BJ (cell line): ENCODE data around the gene ONECUT3. TPM values are rescaled to one million over a fixed set of nuclear protein-coding genes. Genes with fewer than 3 reads are reported as not detected.
"Not testable (repeated sequence)": the region's sequence is repeated elsewhere in the genome, so short reads cannot be mapped to it uniquely, and the experiment has no call there.

Source experiments
- CTCF ChIA-PET: fragments of 350-600 bp; formaldehyde crosslinking; extraction: SDS; loops from one replicate; lab custom pipeline; 2021; ENCODE audit warnings: antibody characterized with exemption, inconsistent platforms; lab: Yijun Ruan, JAX
- POLR2A ChIA-PET: fragments of 300-600 bp; sonication (Branson Sonifier 250); formaldehyde crosslinking; extraction: SDS; loops from one replicate; lab custom pipeline; 2021; ENCODE audit warnings: antibody characterized with exemption; lab: Charles Lee
- DNase-seq: peaks from one replicate; pipeline ENCODE4 v3.0.0-alpha.2; 2011; ENCODE audit warnings: low read depth
- H3K27me3 ChIP-seq: 2 replicates; pipeline ENCODE4 v1.6.0; 2011; ENCODE audit warnings: low read length; ENCODE audit not compliant: control insufficient read depth, insufficient read depth
- H3K36me3 ChIP-seq: 2 replicates; pipeline ENCODE4 v1.5.1; 2011; ENCODE audit warnings: low read length; ENCODE audit not compliant: control insufficient read depth, insufficient read depth
- H3K4me3 ChIP-seq: 2 replicates; pipeline ENCODE4 v1.5.1; 2011; ENCODE audit warnings: low read depth, mild to moderate bottlenecking, control low read depth, low read length
- CTCF ChIP-seq: IDR thresholded peaks from 2 replicates; pipeline ENCODE4 v1.5.1; 2011; ENCODE audit warnings: low read depth, mild to moderate bottlenecking, control low read depth, inconsistent platforms, low read length, moderate library complexity; ENCODE audit not compliant: insufficient read depth
- polyA minus RNA-seq: library from RNA; depleted of rRNA, polyadenylated mRNA; stranded (reverse); fragments of >200 nt; gene quantifications from 2 replicates; pipeline ENCODE4 v1.2.3, GENCODE V29; 2011; rRNA and poly(A)+ RNA removed
- polyA plus RNA-seq: library from polyadenylated mRNA; depleted of rRNA; stranded (reverse); fragments of >200 nt; gene quantifications from 2 replicates; pipeline ENCODE4 v1.2.3, GENCODE V29; 2011; rRNA removed

ONECUT3 gene
- polyA plus RNA-seq: not detected in 2 replicates
- polyA minus RNA-seq: not detected in 2 replicates

- no peak for DNase-seq
- H3K27me3 ChIP-seq: peaks cover 64% of the 10 kb centered on the region
- ChIA-PET POLR2A (no interaction called here), CTCF (interaction anchor here (1.0 kb wide), 1 partner anchor 81 kb away, joined by 3 read pairs; no protein-coding TSS in a partner anchor)
- H3K4me3 ChIP-seq: no peak within 1 kb of the TSS
- TF ChIP-seq CTCF: no peak
- H3K36me3 ChIP-seq: no peaks in the 10 kb centered on the region
These were observed at the start of gene ONECUT3 for GRCh38 chr19:1752757-1753728. Gene ONECUT3, plus strand, starts transcription at chr19:1753506. Its CDS starts 157 bp downstream, at chr19:1753663.

GRCh38 chr19:1704339-1704738 lies 49.0 kb upstream of the ONECUT3 start:
- Histone ChIP-seq H3K27me3 (peaks cover 11% of the 10 kb centered on the region), H3K36me3 (no peaks in the 10 kb centered on the region), H3K4me3 (no peak overlapping the region)
- ChIA-PET POLR2A (no interaction called here), CTCF (no interaction called here)
- DNase-seq: no peak
- TF ChIP-seq CTCF: no peak

GRCh38 chr19:1705367-1705766 lies 47.9 kb upstream of the ONECUT3 start:
- ChIA-PET POLR2A (no interaction called here), CTCF (no interaction called here)
- no peak for DNase-seq
- peaks cover 8% of the 10 kb centered on the region for H3K27me3 ChIP-seq
- no peak overlapping the region for H3K4me3 ChIP-seq
- TF ChIP-seq CTCF: no peak
- H3K36me3 ChIP-seq: no peaks in the 10 kb centered on the region

- H3K27me3 ChIP-seq, DNase-seq, CTCF ChIA-PET, POLR2A ChIA-PET, H3K36me3 ChIP-seq, H3K4me3 ChIP-seq: not testable (repeated sequence)
These were observed 46.7 kb upstream of the ONECUT3 start for GRCh38 chr19:1706646-1707045.

GRCh38 chr19:1707240-1707639 lies 46.1 kb upstream of the ONECUT3 start:
- TF ChIP-seq CTCF: no peak
- Histone ChIP-seq H3K27me3 (no peaks in the 10 kb centered on the region), H3K36me3 (no peaks in the 10 kb centered on the region), H3K4me3 (no peak overlapping the region)
- POLR2A ChIA-PET: no interaction called here
- DNase-seq: no peak
- CTCF ChIA-PET: interaction anchor here (0.8 kb wide), 1 partner anchor 58 kb away, joined by 3 read pairs; no protein-coding TSS in a partner anchor
